HEK293 (cell line): Measurements from ENCODE around the gene TPRN.

Experiments used
- MEIS1 ChIP-seq: sonication (generic); formaldehyde crosslinking; IDR thresholded peaks from 2 replicates; pipeline ENCODE4 v1.8.1; 2022; ENCODE audit warnings: missing genetic modification reagents, mild to moderate bottlenecking, borderline replicate concordance
- ZBTB48 ChIP-seq: fragments of 450-650 bp; formaldehyde crosslinking; IDR thresholded peaks from 2 replicates; pipeline ENCODE4 v1.5.1; 2016; ENCODE audit warnings: missing biosample characterization, missing genetic modification characterization
- ZFP3 ChIP-seq: fragments of 450-650 bp; formaldehyde crosslinking; IDR thresholded peaks from 2 replicates; pipeline ENCODE4 v1.5.1; 2016; ENCODE audit warnings: low read depth, missing biosample characterization, missing genetic modification characterization
- ZFP41 ChIP-seq: fragments of 450-650 bp; formaldehyde crosslinking; IDR thresholded peaks from 2 replicates; pipeline ENCODE4 v1.5.1; 2016; ENCODE audit warnings: missing biosample characterization, missing genetic modification characterization, borderline replicate concordance
- ZNF10 ChIP-seq: fragments of 450-650 bp; formaldehyde crosslinking; IDR thresholded peaks from 2 replicates; pipeline ENCODE4 v1.5.1; 2017; ENCODE audit warnings: missing biosample characterization, missing genetic modification characterization
- ZNF138 ChIP-seq: fragments of 450-650 bp; formaldehyde crosslinking; IDR thresholded peaks from 2 replicates; pipeline ENCODE4 v1.5.1; 2016; ENCODE audit warnings: missing biosample characterization, missing genetic modification characterization, borderline replicate concordance
- ZNF184 ChIP-seq: fragments of 450-650 bp; IDR thresholded peaks from 2 replicates; pipeline ENCODE4 v1.5.1; 2018; ENCODE audit warnings: missing biosample characterization, mild to moderate bottlenecking, missing genetic modification characterization
- ZNF335 ChIP-seq: fragments of 450-650 bp; formaldehyde crosslinking; conservative IDR thresholded peaks from 2 replicates; pipeline ENCODE4 v1.5.1; 2016; ENCODE audit warnings: missing biosample characterization, missing genetic modification characterization
- ZNF530 ChIP-seq: fragments of 450-650 bp; formaldehyde crosslinking; IDR thresholded peaks from 2 replicates; pipeline ENCODE4 v1.5.1; 2016; ENCODE audit warnings: low read depth, missing biosample characterization, missing genetic modification characterization
- ZNF624 ChIP-seq: fragments of 450-650 bp; formaldehyde crosslinking; IDR thresholded peaks from 2 replicates; pipeline ENCODE4 v1.5.1; 2017; ENCODE audit warnings: missing biosample characterization, missing genetic modification characterization
- ZNF707 ChIP-seq: fragments of 450-650 bp; formaldehyde crosslinking; IDR thresholded peaks from 2 replicates; pipeline ENCODE4 v1.5.1; 2016; ENCODE audit warnings: missing biosample characterization, missing genetic modification characterization
- ZNF76 ChIP-seq: fragments of 450-650 bp; formaldehyde crosslinking; IDR thresholded peaks from 2 replicates; pipeline ENCODE4; 2016; ENCODE audit warnings: low read depth, missing biosample characterization, missing genetic modification characterization, borderline replicate concordance
- ZNF791 ChIP-seq: fragments of 450-650 bp; formaldehyde crosslinking; IDR thresholded peaks from 2 replicates; pipeline ENCODE4 v1.5.1; 2016; ENCODE audit warnings: missing biosample characterization, missing genetic modification characterization
- ZNF830 ChIP-seq: fragments of 450-650 bp; IDR thresholded peaks from 2 replicates; pipeline ENCODE4 v1.5.0; 2018; ENCODE audit warnings: missing biosample characterization, missing genetic modification characterization, low read depth, mild to moderate bottlenecking, moderate library complexity
- TF ChIP-seq, protein P1 (sequence below): fragments of 450-650 bp; formaldehyde crosslinking; IDR thresholded peaks from 2 replicates; pipeline ENCODE4 v1.5.1; 2017; ENCODE audit warnings: missing biosample characterization, missing genetic modification characterization
- TF ChIP-seq, protein P2 (sequence below): fragments of 450-650 bp; formaldehyde crosslinking; IDR thresholded peaks from 2 replicates; pipeline ENCODE4 v1.5.1; 2016; ENCODE audit warnings: missing biosample characterization, missing genetic modification characterization
- TF ChIP-seq, protein P3 (sequence below): fragments of 450-650 bp; formaldehyde crosslinking; IDR thresholded peaks from 2 replicates; pipeline ENCODE4 v1.5.1; 2016; ENCODE audit warnings: missing biosample characterization, missing genetic modification characterization
- TF ChIP-seq, protein P4 (sequence below): fragments of 450-650 bp; IDR thresholded peaks from 2 replicates; pipeline ENCODE4 v1.5.1; 2018; ENCODE audit warnings: missing biosample characterization, missing genetic modification characterization
- TF ChIP-seq, protein P5 (sequence below): fragments of 450-650 bp; formaldehyde crosslinking; conservative IDR thresholded peaks from 2 replicates; pipeline ENCODE4 v1.5.1; 2016; ENCODE audit warnings: low read depth, missing biosample characterization, missing genetic modification characterization
- TF ChIP-seq, protein P6 (sequence below): fragments of 450-650 bp; formaldehyde crosslinking; IDR thresholded peaks from 2 replicates; pipeline ENCODE4 v1.5.1; 2016; ENCODE audit warnings: missing biosample characterization, missing genetic modification characterization
- TF ChIP-seq, protein P7 (sequence below): fragments of 450-650 bp; formaldehyde crosslinking; IDR thresholded peaks from 2 replicates; pipeline ENCODE4 v1.5.1; 2016; ENCODE audit warnings: missing biosample characterization, missing genetic modification characterization

Gene TPRN

DNA sequence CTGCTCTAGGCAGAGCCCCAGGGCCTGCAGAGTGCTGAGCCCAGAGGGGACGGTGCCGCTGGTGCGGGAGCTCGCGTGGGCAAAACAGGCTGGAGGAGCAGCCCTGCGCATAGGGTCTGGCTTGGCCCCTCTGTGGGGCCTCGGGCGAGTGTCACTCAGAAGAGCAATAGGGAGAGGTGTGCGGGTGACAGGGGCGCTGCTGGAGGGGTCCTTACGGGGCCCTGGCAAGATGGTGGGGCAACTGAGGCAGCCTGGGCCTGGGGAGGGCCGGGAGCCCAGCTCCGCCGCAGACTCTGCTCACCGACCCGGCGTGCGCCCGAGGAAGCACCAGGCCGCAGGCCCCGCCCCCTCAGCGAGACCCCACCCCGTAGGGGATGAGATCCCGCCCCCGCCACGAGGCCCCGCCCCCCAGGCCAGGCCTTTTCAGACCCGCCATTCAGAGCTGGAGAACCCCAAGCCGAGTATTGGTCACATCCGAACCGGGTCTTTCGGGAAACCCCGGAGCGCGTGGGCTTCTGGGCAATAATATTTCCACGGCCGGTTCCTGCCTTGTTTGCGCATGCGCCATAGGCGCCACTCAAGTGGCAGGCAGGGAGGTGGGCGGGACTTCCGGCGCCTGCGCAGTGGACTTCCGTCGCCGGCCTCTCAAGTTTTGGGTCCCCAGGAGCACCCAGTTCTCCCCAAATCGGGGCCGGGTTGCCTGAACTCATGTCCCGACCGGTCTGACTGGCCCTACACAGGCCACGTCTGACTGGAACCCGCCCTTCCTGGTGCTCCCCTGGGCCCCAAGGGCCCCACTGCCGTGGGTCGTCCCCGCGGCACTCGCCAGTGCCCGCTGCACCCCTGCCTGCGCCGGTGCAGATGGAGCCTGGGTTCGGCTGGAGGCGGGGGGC lies 22.8 kb upstream of the TPRN start (continued):
- TF ChIP-seq, protein P1, sequence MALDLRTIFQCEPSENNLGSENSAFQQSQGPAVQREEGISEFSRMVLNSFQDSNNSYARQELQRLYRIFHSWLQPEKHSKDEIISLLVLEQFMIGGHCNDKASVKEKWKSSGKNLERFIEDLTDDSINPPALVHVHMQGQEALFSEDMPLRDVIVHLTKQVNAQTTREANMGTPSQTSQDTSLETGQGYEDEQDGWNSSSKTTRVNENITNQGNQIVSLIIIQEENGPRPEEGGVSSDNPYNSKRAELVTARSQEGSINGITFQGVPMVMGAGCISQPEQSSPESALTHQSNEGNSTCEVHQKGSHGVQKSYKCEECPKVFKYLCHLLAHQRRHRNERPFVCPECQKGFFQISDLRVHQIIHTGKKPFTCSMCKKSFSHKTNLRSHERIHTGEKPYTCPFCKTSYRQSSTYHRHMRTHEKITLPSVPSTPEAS (tag by site-specific recombination), result no peak
- TF ChIP-seq MEIS1 (CRISPR knock-in tag) (0 out of 2 replicates have a peak, but pooled peaks have one; percentile 30), ZNF624 (tag by site-specific recombination) (no peak), ZNF184 (no peak), ZNF76 (tag by site-specific recombination) (peak; percentile 84), ZNF830 (tag by site-specific recombination) (no peak), ZNF707 (tag by site-specific recombination) (no peak), ZBTB48 (tag by site-specific recombination) (0 out of 2 replicates have a peak, but pooled peaks have one; percentile 18), ZFP3 (tag by site-specific recombination) (no peak), ZNF791 (tag by site-specific recombination) (no peak), ZFP41 (no peak), ZNF335 (tag by site-specific recombination) (peak; percentile 88), ZNF530 (no peak), ZNF138 (tag by site-specific recombination) (no peak), ZNF10 (no peak)
- TF ChIP-seq, protein P2, sequence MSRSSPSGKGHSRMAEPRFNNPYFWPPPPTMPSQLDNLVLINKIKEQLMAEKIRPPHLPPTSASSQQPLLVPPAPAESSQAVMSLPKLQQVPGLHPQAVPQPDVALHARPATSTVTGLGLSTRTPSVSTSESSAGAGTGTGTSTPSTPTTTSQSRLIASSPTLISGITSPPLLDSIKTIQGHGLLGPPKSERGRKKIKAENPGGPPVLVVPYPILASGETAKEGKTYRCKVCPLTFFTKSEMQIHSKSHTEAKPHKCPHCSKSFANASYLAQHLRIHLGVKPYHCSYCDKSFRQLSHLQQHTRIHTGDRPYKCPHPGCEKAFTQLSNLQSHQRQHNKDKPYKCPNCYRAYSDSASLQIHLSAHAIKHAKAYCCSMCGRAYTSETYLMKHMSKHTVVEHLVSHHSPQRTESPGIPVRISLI, result no peak
- TF ChIP-seq, protein P3, sequence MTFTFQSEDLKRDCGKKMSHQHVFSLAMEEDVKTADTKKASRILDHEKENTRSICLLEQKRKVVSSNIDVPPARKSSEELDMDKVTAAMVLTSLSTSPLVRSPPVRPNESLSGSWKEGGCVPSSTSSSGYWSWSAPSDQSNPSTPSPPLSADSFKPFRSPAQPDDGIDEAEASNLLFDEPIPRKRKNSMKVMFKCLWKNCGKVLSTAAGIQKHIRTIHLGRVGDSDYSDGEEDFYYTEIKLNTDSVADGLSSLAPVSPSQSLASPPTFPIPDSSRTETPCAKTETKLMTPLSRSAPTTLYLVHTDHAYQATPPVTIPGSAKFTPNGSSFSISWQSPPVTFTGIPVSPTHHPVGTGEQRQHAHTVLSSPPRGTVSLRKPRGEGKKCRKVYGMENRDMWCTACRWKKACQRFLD (tag by site-specific recombination), result no peak
- TF ChIP-seq, protein P4, sequence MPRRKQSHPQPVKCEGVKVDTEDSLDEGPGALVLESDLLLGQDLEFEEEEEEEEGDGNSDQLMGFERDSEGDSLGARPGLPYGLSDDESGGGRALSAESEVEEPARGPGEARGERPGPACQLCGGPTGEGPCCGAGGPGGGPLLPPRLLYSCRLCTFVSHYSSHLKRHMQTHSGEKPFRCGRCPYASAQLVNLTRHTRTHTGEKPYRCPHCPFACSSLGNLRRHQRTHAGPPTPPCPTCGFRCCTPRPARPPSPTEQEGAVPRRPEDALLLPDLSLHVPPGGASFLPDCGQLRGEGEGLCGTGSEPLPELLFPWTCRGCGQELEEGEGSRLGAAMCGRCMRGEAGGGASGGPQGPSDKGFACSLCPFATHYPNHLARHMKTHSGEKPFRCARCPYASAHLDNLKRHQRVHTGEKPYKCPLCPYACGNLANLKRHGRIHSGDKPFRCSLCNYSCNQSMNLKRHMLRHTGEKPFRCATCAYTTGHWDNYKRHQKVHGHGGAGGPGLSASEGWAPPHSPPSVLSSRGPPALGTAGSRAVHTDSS (tag by site-specific recombination), result no peak
- TF ChIP-seq, protein P5, sequence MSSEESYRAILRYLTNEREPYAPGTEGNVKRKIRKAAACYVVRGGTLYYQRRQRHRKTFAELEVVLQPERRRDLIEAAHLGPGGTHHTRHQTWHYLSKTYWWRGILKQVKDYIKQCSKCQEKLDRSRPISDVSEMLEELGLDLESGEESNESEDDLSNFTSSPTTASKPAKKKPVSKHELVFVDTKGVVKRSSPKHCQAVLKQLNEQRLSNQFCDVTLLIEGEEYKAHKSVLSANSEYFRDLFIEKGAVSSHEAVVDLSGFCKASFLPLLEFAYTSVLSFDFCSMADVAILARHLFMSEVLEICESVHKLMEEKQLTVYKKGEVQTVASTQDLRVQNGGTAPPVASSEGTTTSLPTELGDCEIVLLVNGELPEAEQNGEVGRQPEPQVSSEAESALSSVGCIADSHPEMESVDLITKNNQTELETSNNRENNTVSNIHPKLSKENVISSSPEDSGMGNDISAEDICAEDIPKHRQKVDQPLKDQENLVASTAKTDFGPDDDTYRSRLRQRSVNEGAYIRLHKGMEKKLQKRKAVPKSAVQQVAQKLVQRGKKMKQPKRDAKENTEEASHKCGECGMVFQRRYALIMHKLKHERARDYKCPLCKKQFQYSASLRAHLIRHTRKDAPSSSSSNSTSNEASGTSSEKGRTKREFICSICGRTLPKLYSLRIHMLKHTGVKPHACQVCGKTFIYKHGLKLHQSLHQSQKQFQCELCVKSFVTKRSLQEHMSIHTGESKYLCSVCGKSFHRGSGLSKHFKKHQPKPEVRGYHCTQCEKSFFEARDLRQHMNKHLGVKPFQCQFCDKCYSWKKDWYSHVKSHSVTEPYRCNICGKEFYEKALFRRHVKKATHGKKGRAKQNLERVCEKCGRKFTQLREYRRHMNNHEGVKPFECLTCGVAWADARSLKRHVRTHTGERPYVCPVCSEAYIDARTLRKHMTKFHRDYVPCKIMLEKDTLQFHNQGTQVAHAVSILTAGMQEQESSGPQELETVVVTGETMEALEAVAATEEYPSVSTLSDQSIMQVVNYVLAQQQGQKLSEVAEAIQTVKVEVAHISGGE (tag by site-specific recombination), result peak; percentile 97
- TF ChIP-seq, protein P6, sequence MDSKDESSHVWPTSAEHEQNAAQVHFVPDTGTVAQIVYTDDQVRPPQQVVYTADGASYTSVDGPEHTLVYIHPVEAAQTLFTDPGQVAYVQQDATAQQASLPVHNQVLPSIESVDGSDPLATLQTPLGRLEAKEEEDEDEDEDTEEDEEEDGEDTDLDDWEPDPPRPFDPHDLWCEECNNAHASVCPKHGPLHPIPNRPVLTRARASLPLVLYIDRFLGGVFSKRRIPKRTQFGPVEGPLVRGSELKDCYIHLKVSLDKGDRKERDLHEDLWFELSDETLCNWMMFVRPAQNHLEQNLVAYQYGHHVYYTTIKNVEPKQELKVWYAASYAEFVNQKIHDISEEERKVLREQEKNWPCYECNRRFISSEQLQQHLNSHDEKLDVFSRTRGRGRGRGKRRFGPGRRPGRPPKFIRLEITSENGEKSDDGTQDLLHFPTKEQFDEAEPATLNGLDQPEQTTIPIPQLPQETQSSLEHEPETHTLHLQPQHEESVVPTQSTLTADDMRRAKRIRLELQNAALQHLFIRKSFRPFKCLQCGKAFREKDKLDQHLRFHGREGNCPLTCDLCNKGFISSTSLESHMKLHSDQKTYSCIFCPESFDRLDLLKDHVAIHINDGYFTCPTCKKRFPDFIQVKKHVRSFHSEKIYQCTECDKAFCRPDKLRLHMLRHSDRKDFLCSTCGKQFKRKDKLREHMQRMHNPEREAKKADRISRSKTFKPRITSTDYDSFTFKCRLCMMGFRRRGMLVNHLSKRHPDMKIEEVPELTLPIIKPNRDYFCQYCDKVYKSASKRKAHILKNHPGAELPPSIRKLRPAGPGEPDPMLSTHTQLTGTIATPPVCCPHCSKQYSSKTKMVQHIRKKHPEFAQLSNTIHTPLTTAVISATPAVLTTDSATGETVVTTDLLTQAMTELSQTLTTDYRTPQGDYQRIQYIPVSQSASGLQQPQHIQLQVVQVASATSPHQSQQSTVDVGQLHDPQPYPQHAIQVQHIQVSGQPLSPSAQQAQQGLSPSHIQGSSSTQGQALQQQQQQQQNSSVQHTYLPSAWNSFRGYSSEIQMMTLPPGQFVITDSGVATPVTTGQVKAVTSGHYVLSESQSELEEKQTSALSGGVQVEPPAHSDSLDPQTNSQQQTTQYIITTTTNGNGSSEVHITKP (tag by site-specific recombination), result peak; percentile 31; the same call in 1 of the 2 replicates
- TF ChIP-seq, protein P7, sequence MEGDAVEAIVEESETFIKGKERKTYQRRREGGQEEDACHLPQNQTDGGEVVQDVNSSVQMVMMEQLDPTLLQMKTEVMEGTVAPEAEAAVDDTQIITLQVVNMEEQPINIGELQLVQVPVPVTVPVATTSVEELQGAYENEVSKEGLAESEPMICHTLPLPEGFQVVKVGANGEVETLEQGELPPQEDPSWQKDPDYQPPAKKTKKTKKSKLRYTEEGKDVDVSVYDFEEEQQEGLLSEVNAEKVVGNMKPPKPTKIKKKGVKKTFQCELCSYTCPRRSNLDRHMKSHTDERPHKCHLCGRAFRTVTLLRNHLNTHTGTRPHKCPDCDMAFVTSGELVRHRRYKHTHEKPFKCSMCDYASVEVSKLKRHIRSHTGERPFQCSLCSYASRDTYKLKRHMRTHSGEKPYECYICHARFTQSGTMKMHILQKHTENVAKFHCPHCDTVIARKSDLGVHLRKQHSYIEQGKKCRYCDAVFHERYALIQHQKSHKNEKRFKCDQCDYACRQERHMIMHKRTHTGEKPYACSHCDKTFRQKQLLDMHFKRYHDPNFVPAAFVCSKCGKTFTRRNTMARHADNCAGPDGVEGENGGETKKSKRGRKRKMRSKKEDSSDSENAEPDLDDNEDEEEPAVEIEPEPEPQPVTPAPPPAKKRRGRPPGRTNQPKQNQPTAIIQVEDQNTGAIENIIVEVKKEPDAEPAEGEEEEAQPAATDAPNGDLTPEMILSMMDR (tag by site-specific recombination), result no peak
